ENCODE data around the gene TMEM145. TPM values are rescaled to one million over a fixed set of nuclear protein-coding genes. Genes with fewer than 3 reads are reported as not detected.

The TMEM145 gene
- total RNA-seq, 1 donor from 2014 or later = not detected

- DNase-seq (ENCODE audit: low spot score) = no peak
Measured at GRCh38 chr19:42361545-42361910, 48.4 kb downstream of the TMEM145 start.

GRCh38 chr19:42362342-42362741, 49.2 kb downstream of the TMEM145 start:
- DNase-seq (ENCODE audit: low spot score) = no peak

DNA sequence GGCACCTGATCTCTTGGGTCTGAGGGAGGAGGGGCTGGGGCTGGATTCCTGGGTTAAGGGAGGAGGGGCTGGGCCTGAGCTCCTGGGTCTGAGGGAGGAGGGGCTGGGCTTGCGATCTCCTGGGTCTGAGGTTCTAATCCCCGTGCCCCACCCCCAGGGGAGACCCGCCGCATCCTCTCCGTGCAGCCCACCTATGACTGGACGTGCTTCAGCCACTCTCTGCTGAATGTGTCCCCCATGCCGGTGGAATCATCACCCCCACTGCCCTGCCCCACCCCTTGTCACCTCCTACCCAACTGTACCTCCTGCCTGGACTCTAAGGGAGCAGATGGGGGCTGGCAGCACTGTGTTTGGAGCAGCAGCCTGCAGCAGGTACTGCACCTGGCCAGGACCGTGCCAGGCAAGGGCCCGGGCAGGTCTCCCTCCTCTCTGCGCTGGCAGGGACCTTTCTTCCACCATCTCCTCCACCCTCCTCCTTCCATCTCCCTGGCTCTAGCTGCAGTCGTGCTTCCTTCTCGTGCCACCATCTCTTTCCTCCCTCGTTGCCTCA, 49.9 kb downstream of the TMEM145 start:
- no peak for DNase-seq (ENCODE audit: low spot score)

DNA sequence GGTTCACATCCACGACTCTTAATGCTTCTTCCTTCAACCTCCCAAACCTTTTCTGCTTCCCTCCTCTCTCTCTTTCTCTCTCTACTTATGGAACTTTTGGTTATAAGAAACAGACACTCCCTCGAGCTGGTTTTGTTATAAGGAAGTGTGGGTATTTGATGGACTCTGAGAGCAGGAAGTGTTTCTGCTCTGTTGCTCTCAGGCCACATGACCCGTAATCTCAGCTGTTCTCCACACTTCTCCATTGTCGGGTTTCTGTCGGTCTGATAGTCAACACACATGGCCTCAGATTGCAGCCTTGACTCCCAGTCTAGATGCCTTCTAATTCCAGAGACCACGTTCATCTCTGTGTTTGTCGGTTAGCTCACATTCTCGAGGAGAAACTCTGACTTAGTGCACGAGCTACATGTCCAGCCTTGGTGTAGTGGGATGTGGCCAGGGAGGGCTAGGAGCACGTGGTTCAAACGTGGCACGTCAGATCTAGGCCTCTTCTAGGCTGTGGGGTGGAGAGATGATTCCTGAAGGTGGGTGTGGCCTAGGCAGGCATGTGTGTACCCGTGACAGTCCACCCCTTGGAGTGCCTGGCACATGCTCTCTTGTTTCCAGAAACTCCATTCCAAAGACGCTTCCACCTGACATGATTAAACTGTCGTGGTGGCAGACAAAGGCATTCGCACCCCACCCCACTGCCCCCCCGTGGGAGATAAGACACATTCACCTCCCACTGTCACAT, 50.7 kb downstream of the TMEM145 start:
- DNase-seq (ENCODE audit: low spot score) = no peak

DNA sequence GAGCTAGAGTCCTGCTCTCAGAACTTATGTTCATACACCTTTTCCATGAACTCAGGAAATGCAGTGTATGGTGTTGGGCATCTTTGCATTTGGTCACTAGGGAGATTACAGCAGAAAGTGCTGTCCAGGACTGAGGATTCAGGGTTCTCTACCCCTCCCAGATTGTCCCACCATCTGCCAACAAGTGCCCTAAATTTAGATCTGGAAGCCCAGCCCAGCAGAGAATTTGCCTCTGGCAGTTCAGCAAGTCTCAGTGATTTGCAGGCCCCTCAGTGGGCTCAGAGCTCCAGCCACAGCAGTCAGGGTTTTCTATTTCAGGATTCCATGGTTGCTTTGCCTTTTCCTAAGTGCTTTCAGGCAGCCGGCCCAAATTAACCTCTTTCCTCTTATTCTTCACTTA, 53.6 kb downstream of the TMEM145 start:
- DNase-seq (ENCODE audit: low spot score) = no peak

- no peak for DNase-seq (ENCODE audit: low spot score)
Measured at GRCh38 chr19:42367929-42368328, 54.8 kb downstream of the TMEM145 start.

GRCh38 chr19:42368360-42368759, 55.3 kb downstream of the TMEM145 start:
- DNase-seq (ENCODE audit: low spot score) = no peak

- no peak for DNase-seq (ENCODE audit: low spot score)
Measured at GRCh38 chr19:42368765-42369164, 55.7 kb downstream of the TMEM145 start.

DNA sequence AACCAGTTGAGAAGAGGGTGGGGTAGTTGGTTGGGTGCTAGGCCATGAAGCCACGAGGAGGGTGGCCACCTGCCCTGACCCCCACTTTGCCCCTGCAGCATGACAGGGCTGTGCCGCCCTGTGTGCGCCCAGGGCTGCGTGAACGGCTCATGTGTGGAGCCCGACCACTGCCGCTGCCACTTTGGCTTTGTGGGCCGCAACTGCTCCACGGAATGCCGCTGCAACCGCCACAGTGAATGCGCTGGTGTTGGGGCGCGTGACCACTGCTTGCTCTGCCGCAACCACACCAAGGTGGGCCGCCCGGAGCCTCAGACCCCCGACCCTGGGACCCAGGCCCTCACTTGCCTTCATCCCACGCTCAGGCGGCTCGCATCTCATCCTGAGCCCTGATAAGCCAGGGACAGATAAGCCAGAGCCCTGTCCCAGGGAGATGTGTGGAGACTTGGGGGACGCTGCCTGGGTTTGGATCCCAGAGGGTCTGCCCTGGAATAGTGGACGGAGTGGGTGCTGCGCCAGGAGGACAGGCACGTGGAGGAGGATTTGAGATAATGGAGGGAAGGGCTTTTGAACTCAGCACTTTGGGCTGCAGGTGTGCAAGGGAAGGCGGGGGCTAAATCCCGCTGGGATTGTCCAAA, 56.4 kb downstream of the TMEM145 start:
- DNase-seq (ENCODE audit: low spot score) = no peak

DNA sequence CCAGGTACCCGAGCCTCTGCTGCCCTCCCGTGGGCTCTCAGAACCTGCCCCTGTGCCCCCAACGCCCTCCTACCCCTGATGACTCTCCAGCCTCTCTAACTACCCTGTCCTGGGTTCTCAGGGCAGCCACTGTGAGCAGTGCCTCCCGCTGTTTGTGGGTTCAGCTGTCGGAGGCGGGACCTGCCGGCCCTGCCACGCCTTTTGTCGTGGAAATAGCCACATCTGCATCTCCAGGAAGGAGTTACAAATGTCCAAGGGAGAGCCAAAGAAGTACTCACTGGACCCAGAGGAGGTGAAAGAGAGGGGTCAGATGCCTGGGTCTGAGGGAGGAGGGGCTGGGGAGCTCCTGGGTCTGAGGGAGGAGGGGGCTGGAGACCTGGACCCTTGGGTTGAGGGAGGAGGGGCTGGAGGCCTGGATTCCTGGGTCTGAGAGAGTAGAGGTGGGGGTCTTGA, 57.0 kb downstream of the TMEM145 start:
- no peak for DNase-seq (ENCODE audit: low spot score)

- no peak for DNase-seq (ENCODE audit: low spot score)
Measured at GRCh38 chr19:42370626-42371175, 57.6 kb downstream of the TMEM145 start.

Other genes with a start within 250 kb of the TMEM145 start
- gene GRIK5, start 243.1 kb upstream of the TMEM145 start, total RNA-seq (ENCODE audit: insufficient read depth, low replicate concordance) = not detected
- 7.7 TPM for gene ZNF574, start 237.1 kb upstream of the TMEM145 start, total RNA-seq (ENCODE audit: insufficient read depth, low replicate concordance)
- 2.9 TPM for gene POU2F2, start 180.9 kb upstream of the TMEM145 start, total RNA-seq (ENCODE audit: insufficient read depth, low replicate concordance)
- 26.5 TPM for gene DEDD2, start 95.6 kb upstream of the TMEM145 start, total RNA-seq (ENCODE audit: insufficient read depth, low replicate concordance)
- gene ZNF526, start 93.0 kb upstream of the TMEM145 start, total RNA-seq (ENCODE audit: insufficient read depth, low replicate concordance) = 7.5 TPM
- gene GSK3A, start 70.7 kb upstream of the TMEM145 start, total RNA-seq (ENCODE audit: insufficient read depth, low replicate concordance) = 7.2 TPM
- gene ERF, start 58.2 kb upstream of the TMEM145 start, total RNA-seq (ENCODE audit: insufficient read depth, low replicate concordance) = 33.2 TPM
- 10.4 TPM for gene CIC, start 44.1 kb upstream of the TMEM145 start, total RNA-seq (ENCODE audit: insufficient read depth, low replicate concordance)
- not detected for gene PRR19, start 11.2 kb upstream of the TMEM145 start, total RNA-seq (ENCODE audit: insufficient read depth, low replicate concordance)
- gene PAFAH1B3, start 10.7 kb upstream of the TMEM145 start, total RNA-seq (ENCODE audit: insufficient read depth, low replicate concordance) = 3.4 TPM
- 19.5 TPM for gene MEGF8, start 12.3 kb downstream of the TMEM145 start, total RNA-seq (ENCODE audit: insufficient read depth, low replicate concordance)
- not detected for gene CNFN, start 77.0 kb downstream of the TMEM145 start, total RNA-seq (ENCODE audit: insufficient read depth, low replicate concordance)
- gene LIPE, start 114.1 kb downstream of the TMEM145 start, total RNA-seq (ENCODE audit: insufficient read depth, low replicate concordance) = 6.5 TPM
- gene CXCL17, start 129.6 kb downstream of the TMEM145 start, total RNA-seq (ENCODE audit: insufficient read depth, low replicate concordance) = not detected
- gene CEACAM1, start 215.2 kb downstream of the TMEM145 start, total RNA-seq (ENCODE audit: insufficient read depth, low replicate concordance) = 3.4 TPM